ENCODE data around the gene ZNG1F. TPM values are rescaled to one million over a fixed set of nuclear protein-coding genes. Genes with fewer than 3 reads are reported as not detected.
"Not testable (repeated sequence)": the region's sequence is repeated elsewhere in the genome, so short reads cannot be mapped to it uniquely, and the experiment has no call there.

Gene ZNG1F
- 9.4 TPM for polyA plus RNA-seq (2012; ENCODE audit: insufficient read depth, insufficient read length)

DNA sequence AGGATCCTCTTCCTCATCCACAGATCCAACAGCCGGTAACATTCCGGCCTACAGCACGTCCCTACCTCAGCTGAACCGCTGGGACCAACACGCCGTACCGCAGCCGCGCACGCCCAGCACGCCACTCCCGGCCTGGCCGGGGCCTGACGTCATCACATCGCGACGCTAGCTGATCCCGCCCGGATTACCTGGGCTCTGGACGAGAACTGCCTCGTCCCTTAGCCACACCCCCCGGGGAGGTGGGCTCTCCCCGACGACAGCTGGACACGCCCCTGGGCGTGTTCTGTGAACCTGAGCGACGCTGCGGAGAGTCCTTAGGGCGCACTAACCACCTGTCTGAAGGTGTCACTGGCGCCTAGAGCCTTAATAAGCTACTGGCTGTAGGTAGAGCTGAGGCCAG, at the start of gene ZNG1F:
TSS of gene ZNG1F (minus strand) at position 101 of the 400 bp plus-strand sequence. CDS start at position 42, 59 bp downstream.
- not testable (repeated sequence) for DNase-seq (ENCODE audit: low read depth, low spot score)

DNA sequence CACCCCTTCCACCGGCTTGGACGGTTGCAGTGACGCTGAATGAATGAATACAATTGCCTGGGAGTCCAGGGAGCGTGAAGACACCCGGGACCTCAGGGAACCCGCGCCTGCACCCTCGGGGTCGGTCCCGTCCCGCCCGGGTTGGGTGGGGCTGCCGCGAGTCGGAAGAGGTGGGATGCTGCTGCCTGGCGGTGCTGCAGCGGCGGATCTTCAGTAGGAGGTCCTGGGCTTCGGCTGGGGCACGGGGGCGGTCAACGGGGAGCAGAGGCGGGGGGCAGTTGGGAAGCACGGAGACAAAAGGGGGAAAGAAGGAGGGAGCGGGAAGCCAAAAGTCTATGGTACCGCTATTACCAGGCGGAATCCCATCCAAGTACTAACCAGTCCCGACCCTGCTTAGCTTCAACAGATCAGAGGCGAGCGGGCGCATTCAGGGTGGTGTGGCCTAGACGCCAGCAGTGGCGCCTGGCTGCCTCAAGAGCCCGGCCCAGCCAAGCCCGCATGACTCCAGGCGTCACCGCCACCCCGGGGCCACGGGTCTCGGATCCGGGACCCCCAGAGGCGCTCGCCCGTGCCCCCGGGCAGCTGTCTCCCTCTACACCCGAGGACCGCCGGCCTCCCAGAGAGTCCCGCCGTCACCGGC, 48.1 kb upstream of the ZNG1F start:
- not testable (repeated sequence) for H3K4me3 ChIP-seq (ENCODE audit: low read length); DNase-seq (ENCODE audit: low read depth, low spot score)

More for the DNA sequence above, at the start of gene ZNG1F:
- not testable (repeated sequence) for H3K4me3 ChIP-seq (ENCODE audit: low read length)

DNA sequence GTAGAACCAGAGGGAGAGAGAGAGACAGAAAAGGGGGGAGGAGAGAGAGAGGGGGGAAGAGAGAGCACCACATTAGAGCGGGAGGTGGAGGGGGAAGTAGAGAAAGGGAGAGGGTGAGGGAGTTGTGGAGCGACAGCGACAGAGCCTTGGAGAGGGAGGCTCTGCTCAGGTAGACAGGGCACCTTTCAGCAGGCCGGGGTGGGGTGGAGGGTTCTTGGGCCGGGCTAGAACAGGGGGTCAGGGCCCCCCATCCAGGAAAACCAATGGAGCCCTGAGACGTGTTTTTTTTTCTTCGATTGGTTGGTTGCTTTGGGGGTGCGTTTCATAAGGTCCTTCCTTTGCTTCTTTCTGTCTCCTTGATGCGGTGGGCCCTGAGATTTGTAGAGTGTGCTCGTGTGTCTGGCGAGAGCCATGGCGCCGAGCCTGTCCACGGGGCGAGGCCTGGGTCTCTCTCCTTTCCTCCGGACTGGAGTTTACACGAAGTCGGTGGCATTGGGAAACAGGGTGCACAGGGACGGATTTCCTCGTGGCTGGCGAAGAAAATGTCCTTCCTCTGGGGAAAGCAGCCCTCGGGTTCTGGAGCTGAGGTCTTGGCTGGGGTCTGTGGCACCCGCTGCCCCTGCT, 47.5 kb upstream of the ZNG1F start:
- DNase-seq (ENCODE audit: low read depth, low spot score); H3K4me3 ChIP-seq (ENCODE audit: low read length): not testable (repeated sequence)

DNA sequence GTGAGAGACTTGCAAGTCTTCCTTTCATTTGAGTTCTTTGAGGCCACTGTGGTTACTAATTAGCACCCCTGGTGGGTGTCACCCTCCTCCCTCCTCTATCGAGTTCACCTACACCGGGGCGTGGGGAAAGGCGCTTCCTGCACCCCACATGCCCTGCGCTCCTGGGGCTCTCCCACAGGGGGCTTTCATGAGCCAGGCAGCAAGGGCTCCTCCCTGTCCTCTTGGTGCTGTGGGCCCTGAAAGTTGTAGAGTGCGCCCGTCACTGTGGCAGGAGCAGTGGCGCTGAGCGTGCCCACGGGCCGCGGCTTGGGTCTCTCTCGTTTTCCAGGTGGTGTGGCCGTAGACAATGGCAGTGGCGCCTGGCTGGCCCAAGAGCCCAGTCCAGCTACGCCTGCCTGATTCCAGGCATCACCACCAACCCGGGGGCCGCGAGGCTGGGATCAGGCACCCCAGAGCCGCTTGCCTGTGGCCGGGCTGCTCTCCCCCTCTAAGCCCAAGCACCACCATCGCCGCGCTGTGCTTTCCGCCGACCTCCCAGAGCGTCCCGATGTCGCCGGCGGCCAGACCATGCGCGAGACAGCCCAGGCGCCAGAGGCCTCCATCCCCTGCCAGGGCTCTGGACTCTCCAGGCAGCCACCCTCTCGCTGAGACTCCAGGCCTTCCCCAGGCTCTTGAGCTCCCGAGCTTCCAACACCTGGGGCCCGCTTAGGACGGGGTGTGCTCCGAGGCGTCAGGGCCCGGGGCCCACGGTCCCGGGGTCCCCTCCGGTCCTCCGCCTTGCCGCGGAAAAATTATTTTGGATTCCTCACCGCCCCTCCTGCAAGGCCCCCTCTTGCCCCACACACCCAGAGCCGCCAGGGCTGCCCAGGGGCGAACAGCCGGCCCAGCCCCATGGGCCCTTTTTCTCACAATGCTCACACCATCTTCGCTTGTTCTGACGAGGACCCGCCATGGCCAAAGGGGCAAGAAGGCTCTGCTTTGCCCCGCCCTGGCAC, 46.0 kb upstream of the ZNG1F start:
- DNase-seq (ENCODE audit: low read depth, low spot score); H3K4me3 ChIP-seq (ENCODE audit: low read length): not testable (repeated sequence)

DNA sequence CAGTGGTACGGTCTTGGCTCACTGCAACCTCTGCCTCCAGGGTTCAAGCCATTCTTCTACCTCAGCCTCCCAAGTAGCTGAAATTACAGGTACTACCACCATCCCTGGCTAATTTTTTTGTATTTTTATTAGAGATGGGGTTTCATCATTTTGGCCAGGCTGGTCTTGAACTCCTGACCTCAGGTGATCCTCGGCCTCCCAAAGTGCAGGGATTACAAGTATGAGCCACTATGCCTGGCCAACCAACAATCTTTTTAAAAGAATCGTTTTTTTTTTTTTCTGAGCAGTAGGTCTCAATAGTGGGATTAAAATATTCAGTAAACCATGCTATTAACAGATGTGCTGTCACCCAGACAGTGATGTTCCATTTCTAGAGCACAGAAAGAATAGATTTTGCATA, 45.1 kb upstream of the ZNG1F start:
- H3K4me3 ChIP-seq (ENCODE audit: low read length); DNase-seq (ENCODE audit: low read depth, low spot score): not testable (repeated sequence)

DNA sequence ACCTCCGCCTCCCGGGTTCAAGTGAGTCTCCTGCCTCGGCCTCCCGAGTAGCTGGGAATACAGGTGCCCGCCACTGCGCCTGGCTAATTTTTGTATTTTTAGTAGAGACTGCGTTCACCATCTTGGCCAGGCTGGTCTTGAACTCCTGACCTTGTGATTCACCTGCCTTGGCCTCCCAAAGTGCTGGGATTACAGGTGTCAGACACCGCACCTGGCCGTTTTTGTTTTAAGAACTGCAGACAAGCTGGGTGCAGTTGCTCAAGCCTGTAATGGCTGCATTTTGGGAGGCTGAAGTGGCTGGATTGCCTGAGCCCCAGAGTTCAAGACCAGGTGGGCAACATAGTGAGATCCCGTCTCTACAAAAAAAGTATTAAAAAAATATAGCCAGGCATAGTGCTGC, 43.2 kb upstream of the ZNG1F start:
- not testable (repeated sequence) for DNase-seq (ENCODE audit: low read depth, low spot score); H3K4me3 ChIP-seq (ENCODE audit: low read length)

DNA sequence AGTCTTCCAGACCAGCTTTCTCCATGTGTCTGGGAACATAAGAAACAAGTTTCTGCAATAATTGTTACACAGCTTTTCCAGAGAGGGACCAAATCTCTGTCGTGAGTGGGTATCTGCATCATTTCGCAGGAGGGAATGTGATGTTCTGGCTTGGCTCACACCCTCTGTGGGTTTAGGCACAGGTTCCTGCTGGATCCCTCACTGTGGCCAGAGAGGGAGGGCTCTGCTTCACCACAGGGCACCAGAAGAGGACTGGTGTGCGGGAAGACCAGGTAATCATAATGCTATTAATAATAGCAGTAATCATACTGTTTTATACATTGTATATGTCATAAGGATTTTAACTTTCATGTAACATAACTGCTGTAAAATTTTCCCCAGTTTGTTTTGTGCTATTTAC, 41.3 kb upstream of the ZNG1F start:
- H3K4me3 ChIP-seq (ENCODE audit: low read length); DNase-seq (ENCODE audit: low read depth, low spot score): not testable (repeated sequence)

DNA sequence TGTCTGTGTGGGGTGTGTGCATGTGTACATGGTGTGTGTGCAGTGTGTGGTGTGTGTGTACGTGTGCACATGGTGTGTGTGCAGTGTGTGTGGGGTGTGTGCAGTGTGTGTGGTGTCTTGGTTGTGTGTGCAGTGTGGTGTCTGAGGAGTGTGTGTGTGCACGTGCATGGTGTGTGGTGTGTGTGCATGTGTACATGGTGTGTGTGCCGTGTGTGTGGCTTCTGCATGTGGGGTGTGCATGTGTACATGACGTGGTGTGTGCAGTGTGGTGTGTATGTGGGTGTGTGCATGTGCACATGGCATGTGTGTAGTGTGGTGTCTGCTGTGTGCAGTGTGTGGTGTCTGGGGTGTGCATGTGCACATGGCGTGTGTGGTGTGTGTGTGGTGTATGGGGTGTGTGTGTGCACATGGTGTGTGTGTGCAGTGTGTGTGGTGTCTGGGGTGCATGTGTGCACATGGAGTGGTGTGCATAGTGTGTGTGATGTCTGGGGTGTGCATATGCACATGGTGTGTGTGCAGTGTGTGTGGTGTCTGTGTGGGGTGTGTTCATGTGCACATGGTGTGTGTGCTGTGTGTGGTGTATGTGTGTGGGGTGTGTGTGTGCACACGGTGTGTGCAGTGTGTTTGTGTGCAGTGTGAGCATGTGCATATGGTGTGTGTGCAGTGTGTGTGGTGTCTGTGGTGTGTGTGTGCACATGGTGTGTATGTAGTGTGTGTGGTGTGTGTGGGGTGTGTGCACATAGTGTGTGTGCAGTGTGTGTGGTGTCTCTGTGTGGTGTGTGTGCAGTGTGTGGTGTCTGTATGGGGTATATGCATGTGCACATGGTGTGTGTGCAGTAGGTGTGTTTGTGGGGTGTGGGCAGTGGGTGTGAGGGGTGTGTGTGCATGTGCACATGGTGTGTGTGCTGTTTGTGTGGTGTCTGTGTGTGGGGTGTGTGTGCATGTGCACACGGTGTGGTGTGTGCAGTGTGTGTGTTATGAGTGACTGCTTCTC, 40.6 kb upstream of the ZNG1F start:
- DNase-seq (ENCODE audit: low read depth, low spot score) = no peak
- no peak overlapping the region for H3K4me3 ChIP-seq (ENCODE audit: low read length)

DNA sequence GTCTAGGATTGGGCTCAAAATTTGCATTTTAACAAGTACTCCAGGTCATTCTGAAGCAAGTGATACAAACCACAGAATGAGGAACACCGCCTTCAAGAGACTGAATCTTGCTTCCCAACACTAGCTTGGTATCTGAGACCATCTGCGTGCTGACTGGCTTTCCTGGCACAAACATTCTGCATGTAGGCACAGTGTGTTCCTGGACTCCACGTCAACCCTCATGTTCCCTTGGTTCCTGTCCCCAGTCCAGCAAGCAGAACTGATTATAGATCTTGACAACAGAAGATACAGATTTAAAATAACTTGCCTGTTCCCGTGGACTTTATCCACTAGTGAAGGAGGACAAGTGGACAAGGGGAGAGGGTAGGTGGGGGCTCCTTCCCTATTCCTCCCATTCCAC, 30.7 kb upstream of the ZNG1F start:
- DNase-seq (ENCODE audit: low read depth, low spot score); H3K4me3 ChIP-seq (ENCODE audit: low read length): not testable (repeated sequence)

DNA sequence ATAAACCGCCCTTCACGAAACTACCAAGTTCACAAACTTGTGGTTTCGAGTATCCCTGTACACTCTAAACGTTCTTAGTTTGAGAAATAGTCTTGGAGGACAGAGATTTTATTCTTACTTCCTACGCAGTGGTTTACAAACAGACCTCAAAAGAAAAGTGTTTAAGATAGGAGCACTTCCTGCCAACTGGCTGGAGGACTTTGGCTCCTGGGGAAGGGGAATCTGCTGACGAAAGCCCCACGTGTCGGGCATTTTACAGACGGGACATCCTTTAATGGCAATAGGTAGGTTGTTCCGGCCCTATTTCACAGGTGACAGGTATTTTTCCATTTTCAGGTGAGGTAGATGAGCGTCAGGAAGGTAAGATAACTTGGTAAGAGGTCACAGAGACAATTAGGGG, 678 bp downstream of the ZNG1F start:
- not testable (repeated sequence) for DNase-seq (ENCODE audit: low read depth, low spot score)

DNA sequence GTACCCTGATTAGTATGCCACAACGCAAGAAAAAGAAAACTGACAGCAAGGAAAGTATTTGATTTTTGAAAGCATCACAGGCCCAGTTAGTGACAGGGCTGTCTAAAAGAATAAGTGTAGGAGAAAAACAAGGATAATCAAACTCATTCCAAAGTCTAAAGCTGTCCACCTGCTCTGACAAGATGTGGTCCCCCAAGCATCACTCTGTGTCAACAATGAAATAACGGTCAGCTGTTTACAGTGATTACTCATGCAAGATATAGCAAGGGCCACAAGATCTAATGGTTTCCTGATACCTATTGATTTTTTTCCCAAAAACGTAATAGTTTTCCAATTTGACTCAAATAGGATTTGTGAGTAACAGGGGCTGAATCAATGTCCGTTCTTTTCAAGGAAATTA, 14.1 kb downstream of the ZNG1F start:
- not testable (repeated sequence) for H3K4me3 ChIP-seq (ENCODE audit: low read length); DNase-seq (ENCODE audit: low read depth, low spot score)

More for the DNA sequence above, 678 bp downstream of the ZNG1F start:
- not testable (repeated sequence) for H3K4me3 ChIP-seq (ENCODE audit: low read length)

DNA sequence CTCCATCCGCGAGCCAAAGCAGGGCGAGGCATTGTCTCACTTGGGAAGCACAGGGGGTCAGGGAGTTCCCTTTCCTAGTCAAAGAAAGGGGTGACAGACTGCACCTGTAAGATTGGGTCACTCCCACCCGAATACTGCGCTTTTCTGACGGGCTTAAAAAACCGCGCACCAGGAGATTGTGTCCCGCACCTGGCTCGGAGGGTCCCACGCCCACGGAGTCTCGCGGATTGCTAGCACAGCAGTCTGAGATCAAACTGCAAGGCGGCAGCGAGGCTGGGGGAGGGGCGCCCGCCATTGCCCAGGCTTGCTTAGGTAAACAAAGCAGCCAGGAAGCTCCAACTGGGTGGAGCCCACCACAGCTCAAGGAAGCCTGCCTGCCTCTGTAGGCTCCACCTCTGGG, 39.0 kb downstream of the ZNG1F start:
- not testable (repeated sequence) for DNase-seq (ENCODE audit: low read depth, low spot score); H3K4me3 ChIP-seq (ENCODE audit: low read length)

DNA sequence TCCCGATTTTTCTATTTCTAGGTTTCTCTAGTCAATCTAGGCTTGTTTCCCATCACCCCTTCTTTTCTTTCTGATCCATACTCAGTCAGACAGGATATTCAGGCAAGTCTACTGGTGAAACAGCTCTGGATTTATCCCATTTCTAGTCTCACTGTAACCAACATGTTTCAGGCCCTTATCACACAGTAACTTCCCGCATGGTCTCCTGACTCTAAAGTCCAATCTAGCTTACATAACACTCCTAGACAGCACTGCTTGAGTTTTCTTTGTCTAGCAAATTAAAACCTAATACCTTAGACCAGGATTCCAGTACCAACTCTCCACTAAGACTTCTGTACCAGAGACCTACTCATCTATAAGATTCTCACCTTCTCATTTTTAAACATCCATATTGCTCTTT, 47.2 kb downstream of the ZNG1F start:
- not testable (repeated sequence) for DNase-seq (ENCODE audit: low read depth, low spot score); H3K4me3 ChIP-seq (ENCODE audit: low read length)

DNA sequence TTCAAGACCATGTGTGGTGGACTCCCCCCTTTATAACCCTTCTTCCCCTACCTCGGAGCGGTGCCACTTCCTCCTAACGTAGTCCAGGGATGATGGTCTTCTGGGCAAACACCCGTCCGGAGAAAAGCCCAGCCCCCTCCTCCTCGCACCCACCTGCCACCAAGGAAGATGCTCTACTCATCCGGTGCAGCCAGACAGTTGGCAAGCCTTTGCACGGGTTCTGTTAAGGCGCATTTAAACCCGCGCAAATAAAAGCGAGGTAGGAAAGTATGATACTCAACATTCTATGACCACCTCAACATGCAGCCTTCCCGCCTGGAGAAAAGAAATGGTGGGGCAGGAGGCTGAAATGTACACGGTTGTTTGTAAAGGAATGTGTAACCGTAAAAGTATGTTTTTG, 60.5 kb downstream of the ZNG1F start, which contains the start of gene FOXD4L6:
TSS of gene FOXD4L6 (minus strand) at position 101 of the 400 bp plus-strand sequence. CDS start 298 bp downstream, outside the sequence.
- not testable (repeated sequence) for H3K4me3 ChIP-seq (ENCODE audit: low read length); DNase-seq (ENCODE audit: low read depth, low spot score)

DNA sequence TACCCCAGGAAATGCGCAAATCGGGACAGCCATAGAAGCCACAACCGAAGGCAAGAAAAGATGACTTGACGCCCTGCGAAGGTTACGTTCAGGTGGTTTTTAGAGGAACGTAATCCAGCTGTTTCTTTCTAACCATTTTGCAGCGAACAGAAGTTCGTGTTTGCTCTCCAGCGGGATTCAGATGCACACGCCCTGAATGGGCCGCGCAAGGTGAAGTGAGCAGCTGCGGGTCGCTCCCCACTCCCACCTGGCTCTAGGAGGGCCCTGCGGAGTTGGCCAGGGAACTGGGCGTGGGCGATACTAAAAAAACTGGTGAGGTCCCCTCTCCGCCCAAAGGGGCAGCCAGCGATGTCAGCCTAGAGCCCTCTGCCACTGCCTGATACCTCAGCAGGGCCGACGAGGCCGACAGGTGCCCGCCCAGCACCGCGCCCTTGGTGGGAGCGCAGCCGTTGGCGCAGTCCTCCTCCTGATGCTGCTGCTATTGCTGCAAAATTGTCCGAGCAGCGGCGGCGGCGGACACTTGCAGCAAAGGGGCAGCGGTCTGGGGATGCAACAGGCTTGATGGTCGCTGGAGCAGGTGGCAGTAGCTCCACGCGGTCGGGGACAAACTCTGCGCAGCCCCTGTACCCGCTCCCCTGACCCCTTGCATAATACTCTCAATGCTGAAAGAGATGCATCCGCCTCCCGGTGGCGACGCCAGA, 62.2 kb downstream of the ZNG1F start:
- DNase-seq (ENCODE audit: low read depth, low spot score); H3K4me3 ChIP-seq (ENCODE audit: low read length): not testable (repeated sequence)

DNA sequence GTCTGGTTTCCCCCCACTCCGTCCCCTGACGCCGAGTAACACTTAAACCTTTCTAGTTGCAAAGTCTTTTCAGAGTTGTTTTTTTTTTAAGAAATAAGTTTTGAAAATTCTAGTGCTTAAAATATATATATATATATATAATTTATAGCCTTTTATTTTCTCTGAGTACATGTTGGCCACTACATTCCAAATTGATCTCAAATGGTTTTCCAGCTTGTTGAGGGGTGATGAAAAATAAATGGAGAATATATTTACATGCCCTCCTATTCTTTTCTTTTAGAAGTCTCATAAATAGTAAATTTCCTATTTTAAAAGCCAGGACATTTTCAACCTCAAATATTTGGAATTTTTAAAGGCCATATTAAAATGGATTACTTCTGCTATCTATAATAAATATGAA, 63.2 kb downstream of the ZNG1F start:
- not testable (repeated sequence) for H3K4me3 ChIP-seq (ENCODE audit: low read length); DNase-seq (ENCODE audit: low read depth, low spot score)

DNA sequence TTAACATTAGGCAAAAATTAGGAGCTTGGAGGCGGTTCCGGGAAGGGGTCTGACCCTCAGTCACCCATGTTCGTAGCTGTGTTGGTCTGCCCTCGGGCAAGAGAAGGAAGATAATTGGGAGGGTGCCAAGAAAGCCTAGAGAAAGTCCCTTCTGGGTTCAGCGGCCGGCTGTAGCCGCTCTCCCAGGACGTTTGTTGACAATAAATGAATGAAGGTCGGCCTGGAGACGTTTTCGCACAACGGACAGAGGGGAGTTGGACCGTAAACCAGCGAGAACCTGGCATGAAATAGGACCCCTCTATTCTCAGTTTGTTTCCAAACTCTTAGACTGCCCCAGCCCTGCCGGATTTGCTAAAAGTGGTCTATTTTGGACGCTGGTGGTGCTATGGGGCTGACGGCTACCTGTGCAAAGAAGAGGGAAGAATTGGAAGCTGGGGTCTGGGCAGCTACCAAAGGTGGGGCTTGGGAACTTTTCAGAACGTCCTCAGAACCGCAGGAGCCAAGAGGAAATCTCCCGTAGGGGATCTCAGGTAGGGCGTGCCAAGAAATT, 63.9 kb downstream of the ZNG1F start:
- DNase-seq (ENCODE audit: low read depth, low spot score); H3K4me3 ChIP-seq (ENCODE audit: low read length): not testable (repeated sequence)
